Measurements from ENCODE around the gene TOM1L2.
"Not testable (repeated sequence)": the region's sequence is repeated elsewhere in the genome, so short reads cannot be mapped to it uniquely, and the experiment has no call there.

TOM1L2 gene

GRCh38 chr17:17970699-17971430, 1.3 kb downstream of the TOM1L2 start:
- DNase-seq = no peak

DNA sequence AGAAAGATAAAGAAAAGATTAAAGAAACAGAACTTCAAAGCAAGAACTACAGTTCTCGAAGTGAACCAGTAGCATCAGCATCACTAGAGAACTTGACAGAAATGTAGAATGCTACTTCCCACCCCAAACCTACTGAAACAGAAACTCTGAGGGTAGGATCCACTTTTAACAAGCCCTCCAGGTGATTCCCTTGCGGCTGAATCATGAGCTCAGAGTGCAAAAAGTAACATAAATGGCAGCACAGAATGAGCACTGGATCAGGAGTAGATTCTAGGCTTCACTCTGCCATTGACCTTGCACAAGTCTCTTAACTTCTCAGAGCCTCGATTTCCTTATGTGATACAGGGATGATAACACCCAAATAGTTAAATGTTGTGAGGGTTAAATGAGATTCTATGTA, 5.8 kb downstream of the TOM1L2 start:
- no peak for DNase-seq

- DNase-seq = no peak
Measured at GRCh38 chr17:17965152-17965721, 7.0 kb downstream of the TOM1L2 start.

- no peak for DNase-seq
Measured at GRCh38 chr17:17964710-17965109, 7.5 kb downstream of the TOM1L2 start.

GRCh38 chr17:17963694-17964436, 8.3 kb downstream of the TOM1L2 start:
- DNase-seq = no peak

DNA sequence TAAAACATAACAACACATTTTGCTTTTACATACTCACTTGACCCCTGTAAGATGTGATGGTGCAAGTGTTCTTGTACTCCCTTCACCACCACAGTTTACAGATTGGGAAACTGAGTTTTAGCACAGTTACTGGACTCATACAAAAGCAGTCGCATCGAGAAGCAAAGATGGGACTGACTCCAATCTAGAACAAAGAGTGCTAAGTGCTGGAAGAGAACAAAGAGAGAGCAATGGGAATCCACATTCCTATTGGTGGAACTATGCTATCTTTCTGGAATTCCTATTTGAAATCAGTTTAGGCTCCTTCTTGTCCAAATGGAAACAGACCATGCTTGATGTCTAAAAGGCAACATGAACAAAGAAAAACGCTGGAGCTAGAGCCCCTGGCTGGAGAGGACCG, 9.1 kb downstream of the TOM1L2 start:
- no peak for DNase-seq

DNA sequence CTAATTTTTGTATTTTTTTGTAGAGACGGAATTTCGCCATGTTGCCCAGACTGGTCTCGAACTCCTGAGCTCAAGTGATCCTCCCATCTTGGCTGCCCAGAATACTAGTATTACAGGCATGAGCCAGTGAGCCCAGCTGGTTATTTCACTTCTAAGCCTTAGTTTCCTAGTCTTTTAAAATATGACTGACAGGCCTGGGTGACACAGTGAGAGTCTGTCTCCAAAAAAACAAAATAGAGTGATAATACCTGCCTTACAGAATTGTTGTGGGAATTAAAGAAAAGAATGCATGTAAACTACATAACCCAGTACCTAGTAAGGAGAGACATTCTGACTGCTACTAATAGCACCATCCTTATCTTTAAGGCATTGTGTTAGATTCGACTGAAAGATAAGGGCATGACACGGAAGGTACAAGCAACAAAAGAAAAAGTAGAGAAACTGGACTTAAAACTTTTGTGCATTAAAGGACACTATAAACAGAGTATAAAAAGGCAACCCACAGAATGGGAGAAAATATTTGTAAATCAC, 11.6 kb downstream of the TOM1L2 start:
- no peak for DNase-seq

DNA sequence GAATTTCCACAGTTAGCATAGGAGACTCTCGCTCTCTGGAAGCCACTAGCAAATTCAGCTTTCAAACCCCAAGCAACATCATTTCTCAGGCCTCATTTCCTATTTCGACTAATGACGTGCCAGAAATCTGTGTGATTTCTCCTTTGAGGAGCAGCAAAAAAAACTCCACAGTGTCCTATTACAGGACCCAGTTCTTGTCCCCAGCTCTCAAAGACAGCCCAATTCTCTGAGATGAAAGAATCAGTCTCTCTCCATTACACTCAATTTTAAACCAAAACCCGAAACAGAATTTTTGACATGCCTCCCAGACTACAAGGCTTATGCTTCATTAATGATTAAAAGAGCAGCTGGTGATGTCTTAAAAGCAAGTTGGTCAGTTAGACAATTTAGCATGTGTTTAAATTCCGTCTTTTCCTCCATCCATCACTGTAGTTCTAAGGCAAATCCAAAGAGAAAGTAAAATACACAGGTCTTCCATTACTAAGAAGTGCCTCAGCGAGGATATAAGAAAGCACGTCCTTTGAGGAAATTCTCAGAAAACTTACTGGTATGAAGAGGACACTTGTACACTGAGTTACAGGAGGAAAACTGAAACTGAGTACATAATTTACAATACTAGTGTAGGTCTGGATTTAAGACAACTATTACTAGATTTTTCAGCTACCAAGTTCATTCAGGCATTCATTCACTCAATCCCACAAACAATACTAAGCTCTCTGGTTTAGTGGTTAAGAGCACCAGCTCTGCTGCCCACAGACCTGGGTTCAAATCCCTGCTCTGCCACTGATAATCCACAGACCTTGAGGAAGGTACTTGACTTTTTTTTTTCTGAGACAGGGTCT, 12.5 kb downstream of the TOM1L2 start:
- no peak for DNase-seq

DNA sequence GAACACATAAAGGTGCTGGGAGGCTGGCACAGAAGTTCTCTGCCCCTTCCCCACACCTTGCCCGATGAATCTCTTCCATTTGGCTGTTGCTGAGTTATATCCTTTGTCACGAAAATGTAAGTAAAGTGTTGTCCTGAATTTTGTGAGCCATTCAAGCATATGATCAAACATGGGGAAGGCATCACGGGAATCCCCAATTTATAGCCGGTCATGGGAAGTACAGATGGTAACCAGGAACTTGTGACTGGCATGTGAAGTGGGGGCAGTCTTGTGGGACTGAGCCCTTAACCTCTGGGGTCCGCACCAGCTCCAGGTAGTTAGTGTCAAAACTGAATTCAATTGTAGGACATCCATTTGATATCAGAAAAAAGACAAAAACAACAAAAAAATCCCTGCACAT, 13.2 kb downstream of the TOM1L2 start:
- no peak for DNase-seq

DNA sequence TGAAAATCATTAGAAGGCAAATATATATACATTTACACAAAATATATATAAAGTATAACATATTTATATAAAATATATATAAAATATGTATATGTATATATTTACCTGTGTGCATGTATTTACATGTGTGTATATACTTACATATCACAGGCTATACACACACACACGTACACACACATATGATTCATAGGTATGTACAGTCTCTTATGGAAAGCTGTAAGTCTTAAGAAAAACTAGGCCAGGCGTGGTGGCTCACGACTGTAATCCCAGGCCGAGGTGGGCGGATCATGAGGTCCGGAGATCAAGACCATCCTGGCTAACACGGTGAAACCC, 14.7 kb downstream of the TOM1L2 start:
- DNase-seq = no peak

GRCh38 chr17:17955790-17956341, 16.3 kb downstream of the TOM1L2 start:
- not testable (repeated sequence) for DNase-seq

DNA sequence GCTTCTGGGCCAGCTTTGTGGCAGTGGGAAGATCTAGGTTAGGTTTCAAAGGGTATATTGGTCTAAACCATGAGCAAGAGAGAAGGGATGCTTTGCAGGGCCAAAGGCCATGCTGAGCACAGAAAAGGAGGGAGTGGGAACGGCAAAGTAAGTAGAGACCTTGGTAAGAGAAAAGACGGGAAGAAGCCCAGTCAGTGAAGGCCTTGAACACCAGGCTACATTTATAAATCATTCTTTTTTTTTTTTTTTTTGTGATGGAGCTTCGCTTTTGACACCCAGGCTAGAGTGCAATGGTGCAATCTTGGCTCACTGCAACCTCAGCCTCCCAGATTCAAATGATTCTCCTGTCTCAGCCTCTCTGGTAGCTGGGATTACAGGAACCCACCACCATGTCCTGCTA, 18.1 kb downstream of the TOM1L2 start:
- DNase-seq = no peak

- no peak for DNase-seq
Measured at GRCh38 chr17:17952691-17953090, 19.5 kb downstream of the TOM1L2 start.

GRCh38 chr17:17951524-17951923, 20.7 kb downstream of the TOM1L2 start:
- DNase-seq = no peak

DNA sequence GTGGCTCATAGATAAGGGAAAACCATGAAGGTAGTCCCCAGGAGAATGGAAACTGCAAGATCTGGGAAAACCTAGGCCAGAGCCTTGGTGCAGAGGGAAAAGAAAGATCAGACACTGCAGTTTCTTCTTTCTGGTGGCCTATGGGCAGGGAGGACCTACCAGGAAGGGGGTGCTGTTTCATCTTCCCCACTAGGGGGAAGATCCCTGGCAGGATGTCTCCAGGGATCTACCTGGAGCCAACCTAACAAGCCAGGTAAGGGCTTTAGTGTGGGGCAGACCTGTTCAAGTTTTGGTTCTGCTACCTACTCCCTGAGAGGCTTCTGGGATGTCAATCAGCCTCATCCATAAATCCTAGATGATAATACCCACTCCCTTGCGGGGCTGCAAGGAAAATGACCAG, 21.4 kb downstream of the TOM1L2 start:
- no peak for DNase-seq

DNA sequence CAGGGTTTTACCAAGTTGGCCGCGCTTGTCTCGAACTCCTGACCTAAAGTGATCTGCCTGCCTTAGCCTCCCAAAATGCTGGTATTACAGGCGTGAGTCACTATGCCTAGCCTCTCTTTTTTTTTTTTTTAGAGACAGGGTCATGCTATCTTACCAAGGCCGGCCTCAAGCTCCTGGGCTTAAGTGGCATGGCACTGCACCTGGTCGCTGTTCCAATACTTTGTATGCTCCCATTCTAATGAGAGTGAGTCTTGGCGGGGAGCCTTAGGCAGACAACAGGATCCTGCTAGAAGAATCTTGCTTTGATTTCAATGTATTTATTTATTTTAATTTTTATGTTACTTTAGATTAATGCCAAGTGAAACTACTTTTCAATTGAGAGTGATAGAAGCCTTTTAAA, 21.9 kb downstream of the TOM1L2 start:
- DNase-seq = no peak

GRCh38 chr17:17947966-17948365, 24.2 kb downstream of the TOM1L2 start:
- DNase-seq = no peak

GRCh38 chr17:17947309-17947708, 24.9 kb downstream of the TOM1L2 start:
- DNase-seq = no peak

DNA sequence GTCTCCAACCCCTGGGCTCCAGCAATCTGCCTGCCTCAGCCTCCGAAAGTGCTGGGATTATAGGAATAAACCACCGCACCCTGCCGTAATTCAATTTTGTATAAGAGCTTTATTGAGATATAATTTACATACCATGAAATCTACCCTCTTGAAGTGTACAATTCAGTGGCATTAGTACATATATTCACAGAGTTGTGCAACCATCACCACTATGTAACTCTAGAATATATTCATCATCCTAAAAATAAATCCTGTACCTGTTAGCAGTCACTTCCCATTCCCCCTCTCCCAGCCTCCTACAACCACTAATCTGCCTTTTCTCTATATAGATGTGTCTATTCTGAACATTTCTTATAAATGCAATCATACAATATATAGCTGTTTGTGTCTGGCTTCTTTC, 26.1 kb downstream of the TOM1L2 start:
- DNase-seq = no peak

DNA sequence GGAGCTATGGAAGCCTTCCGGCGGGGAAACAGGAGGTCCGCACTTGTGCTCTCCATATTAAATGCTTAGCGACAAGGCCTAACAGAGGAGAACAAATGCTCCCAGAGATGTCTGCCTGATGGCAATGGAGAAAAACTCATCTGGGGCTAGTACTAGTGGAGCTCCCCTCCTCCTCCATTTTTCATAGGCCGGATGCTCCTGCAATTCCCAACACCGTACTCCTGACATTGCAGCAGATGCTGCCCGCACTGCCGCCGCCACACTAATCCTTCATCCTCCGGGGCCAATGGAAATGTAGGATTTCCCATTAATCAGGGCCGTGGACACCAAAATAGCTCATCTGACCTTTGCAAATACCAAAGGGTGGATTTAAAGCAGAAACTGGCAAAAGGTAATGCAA, 27.5 kb downstream of the TOM1L2 start:
- DNase-seq = no peak

- DNase-seq = no peak
Measured at GRCh38 chr17:17944242-17944641, 28.0 kb downstream of the TOM1L2 start.

GRCh38 chr17:17943281-17943984, 28.8 kb downstream of the TOM1L2 start:
- DNase-seq = no peak

All from right kidney (tissue), 1 donor.